H1 (cell line): Measurements from ENCODE around the gene ABCA1. TPM values are rescaled to one million over a fixed set of nuclear protein-coding genes. Genes with fewer than 3 reads are reported as not detected.
A peak's percentile ranks its signal among the peaks of the same experiment; 100 is the strongest.

Source experiments
- CTCF ChIA-PET: fragments of 300-600 bp; sonication (Branson Sonifier 250); formaldehyde crosslinking; loops from one replicate; lab custom pipeline; 2021; ENCODE audit not compliant: partially characterized antibody; lab: Charles Lee
- POLR2A ChIA-PET: fragments of 300-600 bp; sonication (Branson Sonifier 250); formaldehyde crosslinking; loops from one replicate; lab custom pipeline; 2021; ENCODE audit warnings: inconsistent platforms; ENCODE audit not compliant: partially characterized antibody; lab: Charles Lee
- DNase-seq, 2 experiments: peaks; one replicate each; pipeline versions ENCODE4 v3.0.0 to v3.0.0-alpha.2; 2010 to 2022; ENCODE audit warnings: low spot score in 2 of 2, low read depth in 1 of 2, mixed read lengths in 1 of 2
- FAIRE-seq: peaks from 2 replicates; lab custom pipeline; 2011; peaks lifted over from hg19 to GRCh38; lab: Jason Lieb, UNC
- H2AFZ ChIP-seq: 2 replicates; pipeline ENCODE4 v1.8.1; 2012; ENCODE audit warnings: low read length, inconsistent platforms
- H2AK5ac ChIP-seq: 2 replicates; pipeline ENCODE4 v1.6.1; 2013; ENCODE audit warnings: low read depth, low read length
- H2BK120ac ChIP-seq: replicated peaks from 2 replicates; pipeline ENCODE3; 2013; ENCODE audit warnings: low read depth, low read length, inconsistent platforms
- H2BK12ac ChIP-seq: 2 replicates; pipeline ENCODE4 v1.6.1; 2013; ENCODE audit warnings: low read depth, low read length
- H2BK15ac ChIP-seq: 2 replicates; pipeline ENCODE4 v1.6.1; 2013; ENCODE audit warnings: low read length
- H2BK20ac ChIP-seq: 2 replicates; pipeline ENCODE4 v1.6.1; 2013; ENCODE audit warnings: low read length
- H2BK5ac ChIP-seq: 2 replicates; pipeline ENCODE4 v1.6.1; 2013; ENCODE audit warnings: low read depth, low read length
- H3K14ac ChIP-seq: 2 replicates; pipeline ENCODE4 v1.6.1; 2013; ENCODE audit warnings: inconsistent platforms; ENCODE audit not compliant: insufficient read length
- H3K18ac ChIP-seq: 2 replicates; pipeline ENCODE4 v1.6.1; 2013; ENCODE audit warnings: low read length; ENCODE audit errors: extremely low read depth
- H3K23ac ChIP-seq: 2 replicates; pipeline ENCODE4 v1.6.1; 2013; ENCODE audit warnings: inconsistent platforms; ENCODE audit not compliant: insufficient read length
- H3K23me2 ChIP-seq: 2 replicates; pipeline ENCODE4 v1.6.1; 2013; ENCODE audit warnings: low read depth, low read length
- H3K27ac ChIP-seq: 2 replicates; pipeline ENCODE4 v1.6.1; 2011; ENCODE audit warnings: low read depth, low read length, inconsistent platforms
- H3K27me3 ChIP-seq, 4 experiments: replicated peaks in 1 of 4; 1 replicate in 1 of 4; 2 replicates in 3 of 4; pipeline versions ENCODE4 v1.6.1 to v1.8.1; 2011 to 2013; ENCODE audit warnings: low read length in 3 of 4, mild to moderate bottlenecking in 3 of 4, inconsistent platforms in 2 of 4, mixed read lengths in 2 of 4, moderate library complexity in 1 of 4; ENCODE audit not compliant: control insufficient read depth in 3 of 4, insufficient read depth in 3 of 4; ENCODE audit errors: extremely low read depth in 1 of 4
- H3K36me3 ChIP-seq, 4 experiments: 2 replicates each; pipeline versions ENCODE4 v1.6.1 to v1.8.1; 2011 to 2013; ENCODE audit warnings: mild to moderate bottlenecking in 4 of 4, low read length in 3 of 4, moderate library complexity in 2 of 4, control low read depth in 1 of 4, inconsistent platforms in 1 of 4; ENCODE audit not compliant: insufficient read depth in 4 of 4, control insufficient read depth in 2 of 4
- H3K4ac ChIP-seq: replicated peaks from 2 replicates; pipeline ENCODE3; 2013; ENCODE audit warnings: low read length, low read depth, mixed read lengths, inconsistent platforms; ENCODE audit not compliant: insufficient read length
- H3K4me1 ChIP-seq, 4 experiments: replicated peaks in 1 of 4; 1 replicate in 1 of 4; 2 replicates in 3 of 4; pipeline versions ENCODE4 v1.6.1 to v1.8.1; 2011 to 2013; ENCODE audit warnings: low read length in 3 of 4, inconsistent platforms in 2 of 4, mixed read lengths in 1 of 4; ENCODE audit not compliant: insufficient read depth in 4 of 4, control insufficient read depth in 3 of 4
- H3K4me2 ChIP-seq, 2 experiments: 2 replicates each; pipeline versions ENCODE4 v1.6.1 to v1.8.1; 2011 to 2013; ENCODE audit warnings: low read depth in 2 of 2, low read length in 2 of 2, control low read depth in 1 of 2, inconsistent platforms in 1 of 2, mild to moderate bottlenecking in 1 of 2; ENCODE audit not compliant: insufficient read depth in 1 of 2
- H3K4me3 ChIP-seq, 4 experiments: fragments of 200-600, 300-600 bp in 1 of 4; sonication (generic), shearing (Covaris generic), sonication (Bioruptor Twin) in 1 of 4; 2 replicates each; pipeline versions ENCODE4 v1.5.1 to v1.8.1; 2011 to 2016; ENCODE audit warnings: low read length in 4 of 4, low read depth in 3 of 4, control low read depth in 2 of 4, inconsistent platforms in 2 of 4, mild to moderate bottlenecking in 2 of 4, mixed read lengths in 1 of 4, moderate library complexity in 1 of 4; ENCODE audit not compliant: insufficient read depth in 2 of 4; ENCODE audit errors: extremely low read depth in 1 of 4
- H3K56ac ChIP-seq: replicated peaks from 2 replicates; pipeline ENCODE3; 2013; ENCODE audit warnings: low read depth, mild to moderate bottlenecking, mixed read lengths, low read length, inconsistent platforms; ENCODE audit not compliant: insufficient read length
- H3K79me1 ChIP-seq: 2 replicates; pipeline ENCODE4 v1.6.1; 2013; ENCODE audit warnings: low read depth, low read length, control low read depth
- H3K79me2 ChIP-seq, 2 experiments: 2 replicates each; pipeline versions ENCODE4 v1.6.1 to v1.8.1; 2012 to 2013; ENCODE audit warnings: low read length in 2 of 2, mild to moderate bottlenecking in 2 of 2, inconsistent platforms in 1 of 2; ENCODE audit not compliant: insufficient read depth in 2 of 2, control insufficient read depth in 1 of 2
- H3K9ac ChIP-seq, 4 experiments: replicated peaks in 1 of 4; 1 replicate in 1 of 4; 2 replicates in 3 of 4; pipeline versions ENCODE4 v1.6.1 to v1.8.1; 2011 to 2013; ENCODE audit warnings: low read depth in 3 of 4, low read length in 3 of 4, control low read depth in 2 of 4, mild to moderate bottlenecking in 2 of 4, moderate library complexity in 2 of 4, inconsistent platforms in 1 of 4; ENCODE audit errors: extremely low read depth in 1 of 4
- H3K9me3 ChIP-seq, 2 experiments: 2 replicates each; pipeline versions ENCODE4 v1.6.1 to v1.8.1; 2012 to 2013; ENCODE audit warnings: mild to moderate bottlenecking in 2 of 2, moderate library complexity in 2 of 2, control low read depth in 1 of 2, inconsistent platforms in 1 of 2, low read depth in 1 of 2, low read length in 1 of 2, mixed read lengths in 1 of 2; ENCODE audit not compliant: insufficient read depth in 2 of 2
- H4K20me1 ChIP-seq, 2 experiments: replicated peaks in 1 of 2; 2 replicates each; pipeline versions ENCODE3 to v1.8.1; 2011 to 2013; ENCODE audit warnings: inconsistent platforms in 2 of 2, low read length in 2 of 2, mild to moderate bottlenecking in 1 of 2; ENCODE audit not compliant: insufficient read depth in 2 of 2, control insufficient read depth in 1 of 2
- H4K5ac ChIP-seq: 2 replicates; pipeline ENCODE4 v1.6.1; 2013; ENCODE audit warnings: low read length, low read depth, mixed read lengths, inconsistent platforms; ENCODE audit not compliant: insufficient read length
- H4K8ac ChIP-seq: 2 replicates; pipeline ENCODE4 v1.8.0; 2013; ENCODE audit warnings: mild to moderate bottlenecking, moderate library complexity, low read length, inconsistent platforms; ENCODE audit not compliant: insufficient read depth; ENCODE audit errors: extremely low read depth
- H4K91ac ChIP-seq: replicated peaks from 2 replicates; pipeline ENCODE3; 2013; ENCODE audit warnings: low read length, mixed read lengths, inconsistent platforms; ENCODE audit not compliant: insufficient read length
- CBX8 ChIP-seq: fragments of 300-800, 300-1000 bp; sonication (generic); IDR thresholded peaks from 2 replicates; pipeline ENCODE4 v1.7.1; 2016; ENCODE audit warnings: low read depth, low read length, borderline replicate concordance
- CEBPB ChIP-seq: IDR thresholded peaks from 2 replicates; pipeline ENCODE4 v1.6.1; 2012; ENCODE audit warnings: low read depth, low read length
- CHD1 ChIP-seq: IDR thresholded peaks from 2 replicates; pipeline ENCODE4 v1.6.1; 2012; ENCODE audit warnings: low read depth, low read length, improper control_type of control experiment
- CHD2 ChIP-seq: IDR thresholded peaks from 2 replicates; pipeline ENCODE4 v1.6.1; 2012; ENCODE audit warnings: low read length, improper control_type of control experiment
- HDAC2 ChIP-seq, 2 experiments: fragments of 300-600 bp in 1 of 2; sonication (generic) in 1 of 2; IDR thresholded peaks; 2 replicates each; pipeline ENCODE4 v1.6.1; 2011 to 2012; ENCODE audit warnings: low read depth in 2 of 2, low read length in 2 of 2, mild to moderate bottlenecking in 2 of 2, moderate library complexity in 2 of 2, borderline replicate concordance in 1 of 2, inconsistent platforms in 1 of 2
- JUN ChIP-seq: IDR thresholded peaks from 2 replicates; pipeline ENCODE4 v1.6.1; 2011; ENCODE audit warnings: low read depth, mild to moderate bottlenecking, improper control_type of control experiment, low read length
- MAFK ChIP-seq: IDR thresholded peaks from 2 replicates; pipeline ENCODE4 v1.6.1; 2012; ENCODE audit warnings: low read depth, mild to moderate bottlenecking, improper control_type of control experiment, low read length
- SP4 ChIP-seq: IDR thresholded peaks from 2 replicates; pipeline ENCODE4 v1.6.1; 2012; ENCODE audit warnings: low read length, inconsistent platforms
- SUZ12 ChIP-seq: fragments of 200-600 bp; sonication (generic); IDR thresholded peaks from 2 replicates; pipeline ENCODE4 v1.6.1; 2012; ENCODE audit warnings: mild to moderate bottlenecking, inconsistent platforms, low read length, moderate library complexity, mixed read lengths
- TBP ChIP-seq: IDR thresholded peaks from 2 replicates; pipeline ENCODE4 v1.6.1; 2011; ENCODE audit warnings: low read depth, low read length, improper control_type of control experiment
- TCF12 ChIP-seq: IDR thresholded peaks from 2 replicates; pipeline ENCODE4 v1.6.1; 2011; ENCODE audit warnings: low read depth, mild to moderate bottlenecking, low read length
- WGBS, 2 experiments: shearing (Covaris generic) in 1 of 2; methylation state at CpG; one replicate each; pipeline versions ENCODE4 v1.1.6 to v1.1.7; 2013 to 2015; ENCODE audit warnings: low lambda C conversion rate in 2 of 2, mixed read lengths in 2 of 2, inconsistent platforms in 1 of 2, low coverage in 1 of 2, missing lambda C conversion rate in 1 of 2; ENCODE audit not compliant: insufficient replicate concordance in 2 of 2, insufficient coverage in 1 of 2, insufficient read length in 1 of 2; ENCODE audit errors: extremely low coverage in 1 of 2, missing lambda C conversion rate in 1 of 2; 5-methylcytosine and 5-hydroxymethylcytosine counted together
- polyA plus RNA-seq, 7 experiments: library from polyadenylated mRNA; depleted of rRNA in 3 of 7; stranded (reverse) in 5 of 7; unstranded in 2 of 7; fragments of >200 nt in 5 of 7; fragments of 200-250 nt in 2 of 7; gene quantifications; 1 replicate in 5 of 7; 2 replicates in 1 of 7; 4 replicates in 1 of 7; pipeline versions ENCODE4 v1.2.1 to v1.2.3, GENCODE V29; 2011 to 2013; ENCODE audit warnings: missing spikeins in 2 of 7, mixed read lengths in 2 of 7
- total RNA-seq: library from RNA; stranded (reverse); fragmentation: NEBNext Ultra II Directional; extraction: Animal tissue kit (Norgen Biotek cat#: 25700); gene quantifications from 2 replicates; pipeline ENCODE4 v1.2.1, GENCODE V29; 2021

ABCA1 gene
- total and polyA plus RNA-seq, 2 of the 8 experiments (the other 6 are each of a cell fraction or from before 2014, with no cell fraction given), result 6.9 to 7.8 TPM

DNA sequence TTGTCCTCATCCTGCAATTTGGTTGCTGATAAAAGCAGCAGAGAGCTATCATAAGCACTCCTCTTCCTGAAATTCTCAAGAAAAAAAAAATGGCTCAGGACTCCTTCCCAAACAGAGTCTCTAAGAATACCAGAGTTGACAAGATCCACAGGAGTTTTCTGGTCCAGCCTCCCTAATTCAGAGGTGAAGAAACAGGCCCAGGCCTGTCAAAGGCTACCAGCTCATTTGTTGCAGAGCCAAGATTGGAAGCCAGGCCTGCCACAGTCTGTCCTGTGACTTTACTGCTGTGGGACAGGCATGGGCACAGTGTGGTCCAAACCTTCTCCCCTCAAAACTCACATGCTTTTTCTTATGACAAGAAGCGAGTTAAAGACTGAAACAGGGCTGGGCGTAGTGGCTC is 122.5 kb downstream of the ABCA1 start:
- no peak overlapping the region for H2AK5ac ChIP-seq
- no peaks in the 10 kb centered on the region for H3K79me2 ChIP-seq
- H3K18ac ChIP-seq, result no peak overlapping the region
- peak in 1 of 2 experiments; percentile 6 for DNase-seq
- H2BK12ac ChIP-seq, result no peak overlapping the region
- no peak overlapping the region for H3K56ac ChIP-seq
- no peak for FAIRE-seq
- no peak overlapping the region for H2BK20ac ChIP-seq
- no peak overlapping the region for H4K91ac ChIP-seq
- TF ChIP-seq TCF12 (no peak), SP4 (no peak), CHD2 (no peak), JUN (no peak), CBX8 (no peak), MAFK (no peak), SUZ12 (no peak), HDAC2 (IDR thresholded peaks at IDR 0.05; ENCODE audit: borderline replicate concordance in 1 of 2, low read depth in 2 of 2, low read length in 2 of 2) (no peak), CEBPB (no peak), CHD1 (no peak), TBP (no peak)
- H3K79me1 ChIP-seq, result no peaks in the 10 kb centered on the region
- H3K4me1 ChIP-seq, result no peaks in the 10 kb centered on the region
- H3K9ac ChIP-seq, result no peak overlapping the region
- H2AFZ ChIP-seq, result no peak overlapping the region
- H2BK15ac ChIP-seq, result no peak overlapping the region
- ChIA-PET POLR2A (no interaction called here), CTCF (no interaction called here)
- H2BK120ac ChIP-seq, result no peak overlapping the region
- H3K27me3 ChIP-seq, result no peaks in the 10 kb centered on the region
- no peaks in the 10 kb centered on the region for H3K23me2 ChIP-seq
- no peak overlapping the region for H3K23ac ChIP-seq
- H2BK5ac ChIP-seq, result no peak overlapping the region
- H3K36me3 ChIP-seq, result peaks cover 3 to 25% (median 9%) of the 10 kb centered on the region in 4 experiments; a peak in 6 of 8 replicates
- H4K8ac ChIP-seq, result no peak overlapping the region
- H3K14ac ChIP-seq, result no peak overlapping the region
- no peaks in the 10 kb centered on the region for H4K20me1 ChIP-seq
- no peak overlapping the region for H3K4ac ChIP-seq
- H3K4me2 ChIP-seq, result no peak overlapping the region
- H3K27ac ChIP-seq, result no peak overlapping the region
- WGBS, 2 experiments, result 96% methylated on average over 2 of the region's 2 CpGs; no CpG with 5 or more reads in 1 of the 2 experiments
- H3K4me3 ChIP-seq, result no peak overlapping the region
- H3K9me3 ChIP-seq, result no peaks in the 10 kb centered on the region
- no peak overlapping the region for H4K5ac ChIP-seq
